ENCODE results near the gene AKNA.

AKNA gene

GRCh38 chr9:114313186-114313585 is 74.6 kb downstream of the AKNA start:
- TF ChIP-seq SIN3A (IDR thresholded peaks at IDR 0.05; ENCODE audit: borderline replicate concordance, insufficient read depth, low read length): no peak

GRCh38 chr9:114312513-114312875 is 75.3 kb downstream of the AKNA start:
- TF ChIP-seq REST (IDR thresholded peaks at IDR 0.05; ENCODE audit: insufficient read depth in 1 of 2, low read depth in 2 of 2, low read length in 2 of 2): no peak

- no peak for TF ChIP-seq SIN3A (IDR thresholded peaks at IDR 0.05; ENCODE audit: borderline replicate concordance, insufficient read depth, low read length)
- TF ChIP-seq POLR2AphosphoS5 (IDR thresholded peaks at IDR 0.05; ENCODE audit: low read depth, low read length): no peak
- TF ChIP-seq FOXP2 (optimal IDR thresholded peaks at IDR 0.05; ENCODE audit: borderline replicate concordance, extremely low read depth, extremely low read length, insufficient read depth): no peak
- no peak for TF ChIP-seq REST (IDR thresholded peaks at IDR 0.05; ENCODE audit: insufficient read depth in 1 of 2, low read depth in 2 of 2, low read length in 2 of 2)
- no peak for TF ChIP-seq TAF1 (IDR thresholded peaks at IDR 0.05; ENCODE audit: borderline replicate concordance, insufficient read depth, low read length)
Observed at GRCh38 chr9:114311571-114312512, 75.9 kb downstream of the AKNA start.

GRCh38 chr9:114310471-114311450 is 77.0 kb downstream of the AKNA start:
- no peak for TF ChIP-seq POLR2AphosphoS5 (IDR thresholded peaks at IDR 0.05; ENCODE audit: low read depth, low read length)
- no peak for TF ChIP-seq TAF1 (IDR thresholded peaks at IDR 0.05; ENCODE audit: borderline replicate concordance, insufficient read depth, low read length)
- no peak for TF ChIP-seq REST (IDR thresholded peaks at IDR 0.05; ENCODE audit: insufficient read depth in 1 of 2, low read depth in 2 of 2, low read length in 2 of 2)
- no peak for TF ChIP-seq SIN3A (IDR thresholded peaks at IDR 0.05; ENCODE audit: borderline replicate concordance, insufficient read depth, low read length)
- TF ChIP-seq FOXP2 (optimal IDR thresholded peaks at IDR 0.05; ENCODE audit: borderline replicate concordance, extremely low read depth, extremely low read length, insufficient read depth): no peak

- TF ChIP-seq FOXP2 (optimal IDR thresholded peaks at IDR 0.05; ENCODE audit: borderline replicate concordance, extremely low read depth, extremely low read length, insufficient read depth) (no peak), TAF1 (IDR thresholded peaks at IDR 0.05; ENCODE audit: borderline replicate concordance, insufficient read depth, low read length) (no peak), SIN3A (IDR thresholded peaks at IDR 0.05; ENCODE audit: borderline replicate concordance, insufficient read depth, low read length) (no peak), REST (IDR thresholded peaks at IDR 0.05; ENCODE audit: insufficient read depth in 1 of 2, low read depth in 2 of 2, low read length in 2 of 2) (no peak), POLR2AphosphoS5 (IDR thresholded peaks at IDR 0.05; ENCODE audit: low read depth, low read length) (no peak)
Observed at GRCh38 chr9:114309096-114309495, 78.7 kb downstream of the AKNA start.

Measured in PFSK-1 (cell line).